Dedifferentiated amniotic fluid mesenchymal stem cell (primary cell): Measurements from ENCODE around the gene JOSD1.

Experiments used
- DNase-seq: peaks from one replicate; pipeline ENCODE4 v3.0.0-alpha.2; 2016; ENCODE audit errors: extremely low spot score

Gene JOSD1

DNA sequence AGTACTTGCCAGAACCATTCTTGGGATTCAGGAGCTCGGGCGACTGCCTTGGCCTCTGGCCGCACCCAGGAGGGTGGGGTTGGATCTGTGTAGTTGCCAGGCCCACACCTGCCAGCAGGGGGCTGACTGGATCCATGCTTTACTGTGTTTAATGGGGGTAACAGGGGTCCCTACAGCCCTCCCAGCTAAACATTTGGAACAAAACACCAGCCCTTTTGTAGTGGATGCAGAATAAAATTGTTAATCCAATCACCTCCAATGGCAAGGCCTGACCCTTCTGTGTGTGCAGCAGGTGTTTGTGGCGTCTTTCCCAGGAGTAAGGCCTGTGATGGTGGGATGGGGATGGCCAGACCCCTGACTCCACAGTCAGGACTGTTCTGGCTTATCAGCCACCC is 32.6 kb upstream of the JOSD1 start:
- DNase-seq = no peak

DNA sequence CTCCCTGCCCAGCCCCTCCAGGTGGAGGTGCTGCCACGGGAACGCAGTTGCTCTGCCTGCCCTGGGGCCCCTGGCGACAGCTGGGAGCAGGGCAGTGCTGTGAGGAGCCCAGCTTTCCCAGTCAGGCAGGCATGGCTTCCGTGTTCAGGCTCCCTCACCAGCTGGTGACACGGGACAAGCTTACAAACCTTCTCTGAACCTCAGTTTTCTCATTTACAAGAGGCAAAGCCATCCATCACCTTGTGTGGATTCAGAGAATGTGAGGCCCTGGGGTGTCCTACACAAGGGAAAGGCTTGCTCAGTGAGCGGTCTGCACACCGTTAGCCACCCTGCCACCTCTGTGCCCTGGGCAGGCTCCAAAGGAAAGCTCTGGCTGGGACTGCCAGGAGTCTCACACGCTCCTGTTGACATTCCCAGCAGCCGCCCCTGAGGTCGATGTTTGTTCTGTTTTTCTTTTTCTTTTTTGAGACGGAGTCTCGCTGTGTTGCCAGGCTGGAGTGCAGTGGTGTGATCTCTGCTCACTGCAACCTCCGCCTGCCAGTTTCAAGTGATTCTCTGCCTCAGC is 31.6 kb upstream of the JOSD1 start:
- no peak for DNase-seq

DNA sequence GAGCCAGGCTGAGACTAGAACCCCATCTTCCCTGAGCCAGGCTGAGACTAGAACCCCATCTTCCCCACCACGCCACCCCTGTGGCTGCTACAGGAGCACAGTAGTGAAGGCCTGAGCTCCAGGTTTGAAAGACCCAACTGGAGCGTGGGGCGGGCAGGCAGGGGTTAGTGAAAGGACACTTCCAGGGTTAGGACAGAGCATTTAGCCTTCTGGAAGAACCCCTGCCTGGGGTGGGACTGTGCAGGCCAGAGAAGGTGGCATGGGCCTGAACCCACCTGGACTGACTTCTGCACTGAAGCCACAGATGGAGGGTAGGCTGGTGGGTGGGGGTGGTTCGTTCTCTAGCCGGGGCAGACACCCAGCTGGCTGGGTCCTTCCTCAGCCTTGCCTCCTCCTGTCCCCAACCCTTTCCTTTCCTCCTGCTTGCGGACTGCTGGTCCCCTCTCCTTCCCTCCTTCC is 31.0 kb upstream of the JOSD1 start:
- DNase-seq = no peak

DNA sequence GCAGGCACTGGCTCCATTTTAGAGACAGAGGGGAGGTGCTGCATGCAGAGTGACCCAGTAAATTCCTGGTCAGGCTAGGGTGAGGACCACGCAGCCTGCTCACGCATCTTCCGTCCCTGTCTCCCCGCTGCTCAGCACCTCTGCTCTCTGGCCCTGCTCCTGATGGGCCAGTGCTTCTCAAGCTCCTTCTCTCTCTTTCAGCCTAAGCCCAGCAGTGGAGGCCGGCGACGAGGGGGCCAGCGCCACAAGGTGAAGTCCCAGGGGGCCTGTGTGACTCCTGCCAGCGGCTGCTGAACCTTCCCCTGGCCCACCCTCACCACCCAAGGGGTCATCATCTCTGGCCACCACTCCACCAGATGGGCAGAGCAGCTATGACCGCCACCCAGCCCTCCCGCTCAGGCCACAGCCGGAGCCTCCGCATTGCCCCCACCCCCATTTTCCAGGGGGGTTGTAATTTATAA is 29.7 kb upstream of the JOSD1 start:
- no peak for DNase-seq

DNA sequence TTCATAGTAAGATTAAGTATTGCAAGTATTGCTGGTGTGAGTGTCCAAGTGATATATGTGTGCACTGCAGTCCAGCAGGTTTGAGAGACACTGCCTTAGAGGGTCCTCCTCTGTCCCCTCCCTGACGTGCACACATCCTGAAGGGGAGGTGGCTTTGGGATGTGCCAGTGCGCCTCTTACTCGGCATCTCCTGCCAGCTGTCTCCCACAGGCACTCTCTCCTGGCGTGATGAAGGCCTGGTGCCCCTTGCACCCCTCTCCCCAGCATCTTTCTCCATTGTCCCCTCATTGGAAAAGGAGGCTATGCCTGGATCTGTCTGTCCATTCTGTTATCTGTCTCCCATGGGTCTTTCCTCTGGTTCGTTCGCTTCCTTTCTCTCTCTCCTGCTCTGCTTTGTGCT is 29.2 kb upstream of the JOSD1 start:
- DNase-seq = no peak

DNA sequence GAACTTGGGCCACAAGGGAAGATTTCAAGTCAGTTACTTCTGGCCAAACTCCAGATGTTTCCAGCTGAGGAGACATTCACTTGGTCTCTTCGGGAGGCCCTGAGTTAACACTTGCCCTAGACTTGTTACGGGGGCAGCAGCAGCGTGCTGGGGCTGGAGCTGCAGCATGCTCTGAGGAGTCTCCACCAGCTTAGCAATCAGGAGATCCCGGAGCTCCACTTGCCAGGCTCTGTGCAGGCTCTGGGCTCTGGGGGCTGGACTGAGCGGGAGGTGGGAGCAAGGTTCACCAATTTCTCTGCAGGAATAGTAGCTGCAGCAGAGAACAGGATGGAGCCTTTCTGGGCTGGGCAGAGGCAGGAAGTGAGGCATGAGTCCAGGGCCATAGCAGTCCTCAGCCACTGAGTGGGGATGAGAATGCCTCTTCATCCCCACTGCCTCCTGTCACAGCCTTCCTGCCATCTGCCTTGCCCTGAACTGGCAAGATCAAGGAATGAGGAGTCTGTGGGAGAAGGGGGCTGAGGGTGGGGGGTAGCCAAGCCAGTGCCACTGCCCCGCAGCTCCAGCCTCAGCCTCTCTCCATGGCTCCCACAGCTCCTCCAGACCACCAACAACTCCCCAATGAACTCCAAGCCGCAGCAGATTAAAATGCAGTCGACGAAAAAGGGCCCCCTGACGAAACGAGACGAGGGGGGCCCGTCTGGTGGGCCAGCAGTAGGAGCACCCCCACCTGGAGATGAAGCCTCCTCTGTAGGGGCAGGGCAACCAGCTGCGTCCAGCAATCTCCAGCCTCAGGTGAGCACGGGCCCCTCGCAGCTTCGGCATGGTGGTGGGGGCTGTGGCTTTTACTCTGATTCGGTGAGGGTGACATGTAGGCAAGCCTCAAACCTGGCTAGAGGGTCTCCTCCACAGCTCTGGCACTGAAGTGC is 28.4 kb upstream of the JOSD1 start:
- no peak for DNase-seq

DNA sequence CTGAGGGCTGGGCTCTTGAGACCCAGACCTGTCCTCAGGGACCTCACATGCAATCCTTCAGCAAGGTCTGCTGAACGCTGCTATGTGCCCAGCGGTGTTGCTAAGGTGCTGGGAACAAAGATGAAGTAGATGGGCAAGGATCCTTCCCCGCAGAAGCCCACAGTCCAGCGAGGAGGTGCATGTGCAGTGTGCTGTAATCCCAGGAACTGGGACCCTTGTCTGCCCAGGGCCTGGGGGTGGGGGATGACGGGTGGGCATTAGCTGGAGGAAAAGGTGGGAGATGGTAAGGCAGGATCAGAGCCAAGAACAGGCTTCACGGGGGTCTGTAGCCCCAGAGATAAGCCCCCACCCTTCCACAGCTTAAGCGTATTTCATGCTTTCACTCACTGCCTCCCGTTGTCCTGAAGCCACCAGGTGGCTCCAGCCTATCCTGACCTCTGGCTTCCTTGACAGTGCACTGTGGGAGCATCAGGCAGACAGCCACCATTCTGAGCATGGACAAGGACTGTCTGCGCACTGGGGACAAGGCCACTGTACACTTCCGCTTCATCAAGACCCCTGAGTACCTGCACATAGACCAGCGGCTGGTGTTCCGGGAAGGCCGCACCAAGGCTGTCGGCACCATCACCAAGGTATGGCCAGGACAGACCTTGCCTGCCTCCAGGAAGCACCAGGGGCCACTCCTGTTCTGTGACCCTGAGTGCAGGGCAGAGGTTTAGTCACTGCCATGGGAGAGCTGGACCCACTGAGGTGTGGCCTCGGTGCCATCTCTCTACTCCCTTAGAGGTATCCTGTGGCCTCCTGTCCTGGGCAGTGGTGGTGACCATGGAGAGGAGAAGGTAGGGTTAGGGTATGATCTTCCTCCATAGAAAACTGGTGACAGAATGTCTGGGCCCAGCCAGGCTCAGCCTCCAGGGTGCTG is 27.0 kb upstream of the JOSD1 start:
- no peak for DNase-seq

DNA sequence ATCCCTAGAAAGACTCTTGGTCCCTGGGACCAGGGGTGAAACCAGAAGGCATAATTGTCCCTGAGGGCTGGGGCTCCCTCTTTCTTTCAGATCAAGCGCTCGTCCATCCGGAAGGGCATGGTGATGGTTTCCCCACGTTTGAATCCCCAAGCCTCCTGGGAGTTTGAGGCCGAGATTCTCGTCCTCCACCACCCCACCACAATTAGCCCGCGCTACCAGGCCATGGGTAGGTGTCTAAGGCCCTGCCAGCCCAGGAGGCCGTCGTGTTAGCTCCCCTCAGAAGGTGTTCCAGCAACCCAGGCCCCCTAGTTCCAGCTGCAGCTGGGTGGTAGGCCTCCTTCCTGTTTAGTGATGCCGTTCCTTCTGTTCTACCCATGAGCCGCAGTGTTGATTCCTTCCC is 26.4 kb upstream of the JOSD1 start:
- DNase-seq = no peak

DNA sequence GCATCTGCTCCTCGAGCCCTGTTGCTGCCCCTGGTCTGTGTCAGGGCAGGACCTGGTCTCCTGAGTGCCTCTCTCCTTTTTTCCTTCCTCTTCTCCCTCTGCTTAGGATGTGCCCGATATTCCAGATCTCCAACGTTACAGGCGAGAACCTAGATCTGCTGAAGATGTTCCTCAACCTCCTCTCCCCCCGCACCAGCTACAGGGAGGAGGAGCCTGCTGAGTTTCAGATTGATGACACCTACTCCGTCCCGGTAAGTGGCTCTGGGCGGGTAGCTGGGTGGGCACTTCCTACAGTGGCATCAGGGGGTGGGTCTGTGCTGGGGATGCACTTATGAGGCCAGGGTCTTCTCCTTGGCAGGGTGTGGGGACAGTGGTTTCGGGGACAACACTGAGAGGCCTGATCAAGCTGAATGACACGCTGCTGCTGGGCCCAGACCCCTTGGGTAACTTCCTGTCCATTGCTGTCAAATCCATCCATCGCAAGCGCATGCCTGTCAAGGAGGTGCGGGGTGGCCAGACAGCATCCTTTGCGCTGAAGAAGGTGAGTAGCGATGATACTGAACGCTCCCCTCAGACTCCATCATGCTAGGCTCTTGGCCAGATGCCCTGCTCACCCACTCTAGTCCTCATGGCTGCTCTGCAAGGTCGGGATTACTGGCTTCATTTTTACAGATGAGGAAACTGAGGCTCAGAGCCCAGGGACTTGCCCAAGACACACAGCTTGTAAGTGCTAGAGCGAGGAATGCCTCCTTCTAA is 25.3 kb upstream of the JOSD1 start:
- DNase-seq = no peak

DNA sequence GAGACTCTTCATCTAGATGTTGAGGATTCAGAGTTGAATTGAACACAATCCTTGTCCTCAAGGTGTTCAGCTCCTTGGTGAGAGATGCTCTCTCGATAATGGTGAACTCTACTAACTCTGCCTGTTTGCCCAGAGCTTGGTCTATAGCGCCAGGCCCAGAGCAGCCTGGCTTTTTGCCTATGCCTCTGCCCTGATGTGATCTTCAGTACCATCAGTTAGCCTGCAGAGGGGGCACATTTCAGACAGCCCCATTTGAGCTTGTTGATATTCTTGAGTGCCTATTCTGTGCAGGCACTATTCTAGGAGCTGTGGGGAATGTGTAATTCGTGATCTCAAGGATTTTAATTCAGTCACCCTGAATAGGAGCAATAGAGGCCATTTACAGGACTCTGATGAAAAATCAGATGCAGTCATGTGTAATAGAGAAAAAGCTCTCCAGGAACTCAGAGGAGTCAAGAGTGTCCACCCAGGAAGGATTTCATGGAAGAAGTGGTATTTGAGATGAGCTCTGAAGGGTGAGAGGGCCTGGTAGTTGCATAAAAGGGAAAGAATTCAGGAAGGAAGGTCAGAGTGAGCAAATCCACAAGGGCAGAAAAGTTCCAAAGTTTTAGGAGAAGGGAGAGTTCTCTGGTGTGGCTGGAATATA is 24.3 kb upstream of the JOSD1 start:
- no peak for DNase-seq

DNA sequence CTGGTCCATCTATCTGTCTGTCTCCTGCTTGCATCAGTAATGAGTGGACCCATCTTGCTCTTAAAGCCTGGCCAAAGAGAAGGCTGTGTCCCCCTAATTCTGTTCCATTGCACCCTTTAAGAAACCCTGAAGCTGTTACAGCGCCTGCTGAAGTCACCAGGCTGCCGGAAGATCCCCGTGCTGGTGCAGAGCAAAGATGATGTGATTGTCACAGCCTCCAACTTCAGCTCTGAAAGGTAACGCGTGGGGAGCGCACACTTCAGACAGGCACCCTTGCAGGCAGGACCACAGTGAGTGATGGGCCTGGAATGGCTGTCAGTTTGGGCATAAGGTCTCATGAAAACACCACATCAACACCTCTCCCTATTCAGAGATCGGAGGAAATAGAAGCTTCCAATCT is 23.4 kb upstream of the JOSD1 start:
- no peak for DNase-seq

DNA sequence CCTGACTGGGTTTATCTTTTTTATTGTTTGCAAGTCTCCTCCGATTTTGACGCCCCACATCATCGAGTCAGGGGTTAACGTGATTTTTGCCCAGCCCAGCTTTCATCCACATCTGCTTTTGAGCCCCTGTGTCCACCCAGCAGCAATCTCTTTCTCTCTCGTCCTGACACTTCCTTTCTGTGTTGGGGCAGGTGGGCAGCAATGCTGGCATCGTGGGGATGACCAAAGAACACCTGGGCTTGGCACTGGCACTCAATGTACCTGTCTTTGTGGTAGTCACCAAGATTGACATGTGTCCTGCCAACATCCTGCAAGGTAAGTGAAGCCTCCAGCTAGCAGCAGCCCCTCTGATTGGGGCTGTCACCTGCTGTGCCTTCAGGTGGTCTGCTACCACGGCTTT is 20.8 kb upstream of the JOSD1 start:
- DNase-seq = no peak

DNA sequence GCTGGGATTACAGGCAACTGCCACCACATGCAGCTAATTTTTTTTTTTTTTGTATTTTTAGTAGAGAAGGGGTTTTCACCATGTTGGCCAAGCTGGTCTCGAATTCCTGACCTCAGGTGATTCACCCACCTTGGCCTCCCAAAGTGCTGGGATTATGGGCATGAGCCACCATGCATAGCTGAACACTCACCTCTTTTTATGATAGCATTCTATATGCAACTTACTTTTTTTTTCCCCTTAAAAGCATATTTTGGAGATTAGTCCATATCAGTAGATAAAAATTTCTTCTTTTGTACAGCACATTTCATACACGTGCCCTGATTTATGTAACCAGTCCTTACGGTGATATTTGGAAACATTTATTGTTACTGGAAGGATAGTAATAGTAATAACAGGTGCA is 19.6 kb upstream of the JOSD1 start:
- DNase-seq = no peak

DNA sequence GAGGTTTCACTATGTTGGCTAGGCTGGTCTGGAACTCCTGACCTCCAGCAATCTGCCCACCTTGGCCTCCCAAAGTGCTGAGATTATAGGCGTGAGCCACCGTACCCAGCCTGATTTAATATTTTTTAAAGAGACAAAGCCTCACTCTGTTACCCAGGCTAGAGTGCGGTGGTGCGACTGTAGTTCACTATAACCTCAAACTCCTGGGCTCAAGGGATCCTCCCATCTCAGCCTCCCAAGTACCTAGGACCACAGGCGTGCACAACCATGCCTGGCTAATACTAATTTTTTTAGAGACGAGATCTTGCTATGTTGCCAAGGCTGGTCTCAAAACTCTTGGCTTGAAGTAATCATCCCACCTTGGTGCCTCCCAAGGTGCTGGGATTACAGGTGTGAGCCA is 18.5 kb upstream of the JOSD1 start:
- DNase-seq = no peak

DNA sequence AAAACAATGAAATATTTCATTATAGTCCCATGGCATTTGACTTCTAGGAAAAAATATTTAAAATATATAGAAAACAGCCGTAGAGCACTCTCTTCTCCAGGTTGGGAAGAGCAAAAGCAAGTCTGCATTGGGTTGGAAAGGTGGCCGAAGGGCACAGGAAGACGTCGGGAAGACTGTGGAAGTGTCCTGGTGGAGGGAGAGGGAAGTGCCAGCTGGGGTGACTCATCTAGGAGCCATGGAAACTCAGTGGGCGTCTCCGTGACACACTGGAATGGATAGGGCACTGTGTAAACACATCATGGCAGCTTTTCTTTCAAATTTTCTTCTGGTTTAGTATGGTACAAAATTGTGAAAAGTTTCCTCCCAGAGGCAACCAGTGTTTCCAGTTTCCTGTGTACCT is 17.7 kb upstream of the JOSD1 start:
- DNase-seq = peak; percentile 87

DNA sequence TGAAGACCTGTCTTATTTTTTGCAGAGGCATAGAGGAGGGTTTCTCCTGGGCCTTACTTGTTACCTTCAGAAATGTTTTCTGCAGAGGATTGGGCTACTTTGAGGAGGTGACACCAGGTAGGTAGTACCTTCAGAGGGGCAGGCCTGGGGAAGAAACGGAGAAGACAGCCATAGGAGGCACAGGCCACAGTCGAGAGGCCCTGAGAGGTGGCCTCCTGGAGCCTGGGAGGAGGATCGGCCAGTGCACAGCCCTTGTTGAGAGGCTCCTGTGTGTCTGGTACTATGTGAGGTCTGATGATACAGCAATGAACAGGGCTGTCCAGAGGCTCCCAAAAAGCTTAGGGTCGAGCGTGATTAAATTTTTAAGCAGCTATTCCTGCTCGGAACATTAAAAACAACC is 16.5 kb upstream of the JOSD1 start:
- no peak for DNase-seq

DNA sequence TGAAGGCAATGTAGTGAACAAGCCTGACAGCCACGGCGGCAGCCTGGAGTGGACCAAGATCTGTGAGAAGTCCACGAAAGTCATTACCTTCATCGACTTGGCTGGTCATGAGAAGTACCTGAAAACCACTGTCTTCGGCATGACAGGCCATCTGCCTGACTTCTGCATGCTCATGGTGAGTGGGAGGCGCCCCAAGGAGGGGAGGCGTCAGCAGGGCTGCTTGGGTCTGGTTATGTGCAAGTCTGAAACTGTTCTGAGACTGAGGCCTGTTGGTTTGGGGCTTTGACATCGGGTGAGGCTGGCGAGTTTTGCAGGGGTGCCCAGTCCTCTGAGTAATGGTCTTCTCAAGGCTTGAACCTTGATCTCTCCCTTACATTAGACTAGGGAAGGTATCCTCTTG is 16.1 kb upstream of the JOSD1 start:
- DNase-seq = no peak

DNA sequence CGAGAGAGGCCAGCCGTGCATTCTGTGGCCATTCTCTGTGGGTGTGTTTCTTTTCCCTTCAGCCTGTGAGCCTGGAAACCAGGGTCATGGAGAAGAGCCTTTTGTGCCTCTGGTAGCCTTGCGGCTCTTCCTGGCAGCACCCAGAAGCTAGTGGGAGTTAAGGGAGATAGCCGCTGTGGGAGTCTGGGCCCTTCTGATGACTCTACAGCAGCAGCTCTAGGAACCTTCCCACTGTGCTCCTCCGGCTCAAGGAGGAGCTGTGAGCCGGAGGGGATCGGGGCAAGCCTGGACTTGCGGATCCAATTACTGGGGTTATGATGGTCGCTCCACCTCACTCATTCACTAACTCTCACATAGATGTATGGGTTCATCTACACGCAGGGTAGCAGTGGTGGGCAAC is 15.5 kb upstream of the JOSD1 start:
- no peak for DNase-seq

DNA sequence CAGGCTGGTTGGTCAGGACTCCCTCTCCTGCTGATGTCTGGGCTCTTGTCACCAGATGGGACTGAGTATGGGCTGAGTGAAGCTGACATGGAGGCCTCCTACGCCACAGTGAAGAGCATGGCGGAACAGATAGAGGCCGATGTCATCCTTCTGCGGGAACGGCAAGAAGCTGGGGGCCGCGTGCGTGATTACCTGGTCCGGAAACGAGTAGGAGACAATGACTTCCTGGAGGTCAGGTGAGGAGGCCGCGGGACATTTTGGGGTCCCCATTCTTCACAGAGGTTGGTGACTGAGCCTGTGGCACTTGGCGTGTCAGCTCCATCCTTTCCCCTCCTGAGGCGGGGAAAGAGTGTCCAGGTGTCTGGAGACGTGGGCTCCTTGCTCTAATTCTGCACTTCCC is 15.1 kb upstream of the JOSD1 start:
- DNase-seq = no peak

DNA sequence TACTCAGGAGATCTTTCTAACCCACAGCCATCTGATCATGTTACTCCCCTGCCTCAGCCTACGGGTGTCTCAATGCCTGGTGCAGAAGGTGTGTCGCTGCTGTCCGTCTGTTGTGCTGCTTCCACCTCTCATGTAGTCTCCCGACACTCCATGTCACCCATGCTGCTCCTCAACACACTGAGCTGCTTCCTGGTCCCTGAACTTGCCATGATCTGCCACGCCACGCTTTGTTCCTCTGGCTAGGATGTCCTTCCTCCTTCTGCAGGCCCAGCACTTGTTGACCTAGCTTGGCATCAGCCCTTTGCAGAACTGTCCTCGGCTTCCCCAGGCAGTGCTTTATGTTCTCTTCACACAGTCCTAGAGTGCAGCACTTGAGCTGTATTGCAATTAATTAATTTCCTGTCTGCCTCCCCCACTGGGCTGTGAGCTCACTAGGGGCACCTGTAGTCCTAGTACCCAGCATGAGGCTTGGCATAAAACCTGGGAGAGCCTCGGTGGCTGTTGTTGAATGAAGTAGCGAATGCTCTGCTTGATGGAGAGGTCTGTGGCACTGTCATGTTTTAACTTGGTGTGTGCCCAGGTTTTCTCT is 14.5 kb upstream of the JOSD1 start:
- DNase-seq = no peak

DNA sequence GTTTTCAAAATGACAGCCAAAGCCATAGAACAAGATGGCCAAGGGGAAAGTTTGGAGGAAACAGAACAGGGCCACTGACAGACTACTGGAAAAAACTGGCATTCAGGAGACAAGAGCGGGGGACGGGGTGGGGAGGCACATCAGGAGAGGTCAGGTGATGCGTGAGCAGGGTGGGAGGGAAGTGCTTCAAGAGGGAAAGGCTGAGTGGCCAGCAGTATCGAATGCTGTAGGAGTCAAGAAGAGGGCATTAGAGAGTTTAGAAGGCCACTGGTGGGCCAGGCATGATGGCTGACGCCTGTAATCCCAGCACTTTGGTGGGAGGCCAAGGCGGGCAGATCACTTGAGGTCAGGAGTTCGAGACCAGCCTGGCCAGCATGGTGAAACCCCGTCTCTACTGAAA is 13.2 kb upstream of the JOSD1 start:
- DNase-seq = no peak
